RWPE1 (cell line): ENCODE data around the gene SATB2.

Experiments
- CTCF ChIA-PET: fragments of 350-600 bp; sonication (Branson Sonifier 250); formaldehyde crosslinking; extraction: SDS; loops from one replicate; lab custom pipeline; 2021; lab: Yijun Ruan, JAX
- POLR2A ChIA-PET: fragments of 400-600 bp; formaldehyde crosslinking; extraction: SDS; loops from one replicate; lab custom pipeline; 2020; ENCODE audit warnings: antibody characterized with exemption; ENCODE audit not compliant: low non-redundant PET; lab: Yijun Ruan, JAX
- DNase-seq: peaks from one replicate; pipeline ENCODE4 v3.0.0; 2012; ENCODE audit warnings: low spot score
- H3K27ac ChIP-seq: fragments of 450-650 bp; 2 replicates; pipeline ENCODE4 v1.5.1; 2017
- CTCF ChIP-seq: fragments of 450-650 bp; conservative IDR thresholded peaks from 2 replicates; pipeline ENCODE4 v1.5.1; 2017; ENCODE audit warnings: low read depth, mild to moderate bottlenecking

The SATB2 gene

GRCh38 chr2:199488772-199489400 is 31.1 kb upstream of the SATB2 start:
- no peak overlapping the region for H3K27ac ChIP-seq
- ChIA-PET CTCF (interaction anchor here (0.5 to 1.0 kb wide), 6 partner anchors 17 to 1179 kb away, joined by 3 to 5 read pairs (median 4); no protein-coding TSS in a partner anchor), POLR2A (no interaction called here)
- peak; percentile 20 for TF ChIP-seq CTCF
- peak; percentile 12 for DNase-seq

- DNase-seq = peak; percentile 54
- H3K27ac ChIP-seq = no peak overlapping the region
- POLR2A ChIA-PET = no interaction called here
- peak; percentile 57 for TF ChIP-seq CTCF
- CTCF ChIA-PET = interaction anchor here (0.6 to 1.0 kb wide), 6 partner anchors 20 to 1057 kb away, joined by 3 to 4 read pairs (median 3); no protein-coding TSS in a partner anchor
These were observed 28.1 kb upstream of the SATB2 start for GRCh38 chr2:199485732-199486335.

- ChIA-PET POLR2A (no interaction called here), CTCF (interaction anchor here (0.5 to 1.0 kb wide), 6 partner anchors 79 to 1056 kb away, joined by 3 to 4 read pairs (median 3); no protein-coding TSS in a partner anchor)
- no peak overlapping the region for H3K27ac ChIP-seq
- DNase-seq = no peak
- no peak for TF ChIP-seq CTCF
These were observed 27.2 kb upstream of the SATB2 start for GRCh38 chr2:199484927-199485326.

- TF ChIP-seq CTCF = no peak
- DNase-seq = no peak
- no peak overlapping the region for H3K27ac ChIP-seq
- POLR2A ChIA-PET = no interaction called here
- CTCF ChIA-PET = interaction anchor here (0.9 to 1.0 kb wide), 2 partner anchors 17 to 115 kb away, joined by 3 read pairs; no protein-coding TSS in a partner anchor
These were observed 23.2 kb upstream of the SATB2 start for GRCh38 chr2:199480966-199481365.

GRCh38 chr2:199477277-199477834 is 19.6 kb upstream of the SATB2 start:
- CTCF ChIA-PET = interaction anchor here (0.6 kb wide), 1 partner anchor 29 kb away, joined by 3 read pairs; no protein-coding TSS in a partner anchor
- DNase-seq = no peak
- H3K27ac ChIP-seq = no peak overlapping the region
- POLR2A ChIA-PET = no interaction called here
- no peak for TF ChIP-seq CTCF

- CTCF ChIA-PET = interaction anchor here (0.6 to 1.2 kb wide), 6 partner anchors 9 to 1157 kb away, joined by 3 to 5 read pairs (median 4); no protein-coding TSS in a partner anchor
- POLR2A ChIA-PET = no interaction called here
These were observed 13.8 kb upstream of the SATB2 start for GRCh38 chr2:199471443-199472057.

More at GRCh38 chr2:199471443-199472057, 13.8 kb upstream of the SATB2 start:
- DNase-seq = peak; percentile 55
- TF ChIP-seq CTCF = peak; percentile 80
- no peak overlapping the region for H3K27ac ChIP-seq
